GM10847 (cell line): ENCODE data around the gene GPR146.

Experiments used
- POLR2A ChIP-seq: IDR thresholded peaks from 2 replicates; pipeline ENCODE4 v1.6.1; 2011; ENCODE audit not compliant: insufficient read length; ENCODE audit errors: extremely low read depth

Gene GPR146

GRCh38 chr7:1087465-1087814, 43.1 kb downstream of the GPR146 start:
- no peak for TF ChIP-seq POLR2A

- no peak for TF ChIP-seq POLR2A
Observed at GRCh38 chr7:1087952-1088920, 43.9 kb downstream of the GPR146 start, which contains the start of gene GPER1. GPER1 (plus strand) TSS chr7:1088113; CDS start chr7:1091729, 3,616 bp downstream.

GRCh38 chr7:1090236-1090635, 45.9 kb downstream of the GPR146 start:
- no peak for TF ChIP-seq POLR2A

GRCh38 chr7:1090686-1091643, 46.6 kb downstream of the GPR146 start:
- TF ChIP-seq POLR2A: no peak

DNA sequence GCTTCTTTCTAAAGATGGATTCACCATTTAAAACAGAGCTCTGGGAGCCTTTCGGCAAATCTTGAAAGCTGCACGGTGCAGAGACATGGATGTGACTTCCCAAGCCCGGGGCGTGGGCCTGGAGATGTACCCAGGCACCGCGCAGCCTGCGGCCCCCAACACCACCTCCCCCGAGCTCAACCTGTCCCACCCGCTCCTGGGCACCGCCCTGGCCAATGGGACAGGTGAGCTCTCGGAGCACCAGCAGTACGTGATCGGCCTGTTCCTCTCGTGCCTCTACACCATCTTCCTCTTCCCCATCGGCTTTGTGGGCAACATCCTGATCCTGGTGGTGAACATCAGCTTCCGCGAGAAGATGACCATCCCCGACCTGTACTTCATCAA, 47.3 kb downstream of the GPR146 start:
- TF ChIP-seq POLR2A: no peak

DNA sequence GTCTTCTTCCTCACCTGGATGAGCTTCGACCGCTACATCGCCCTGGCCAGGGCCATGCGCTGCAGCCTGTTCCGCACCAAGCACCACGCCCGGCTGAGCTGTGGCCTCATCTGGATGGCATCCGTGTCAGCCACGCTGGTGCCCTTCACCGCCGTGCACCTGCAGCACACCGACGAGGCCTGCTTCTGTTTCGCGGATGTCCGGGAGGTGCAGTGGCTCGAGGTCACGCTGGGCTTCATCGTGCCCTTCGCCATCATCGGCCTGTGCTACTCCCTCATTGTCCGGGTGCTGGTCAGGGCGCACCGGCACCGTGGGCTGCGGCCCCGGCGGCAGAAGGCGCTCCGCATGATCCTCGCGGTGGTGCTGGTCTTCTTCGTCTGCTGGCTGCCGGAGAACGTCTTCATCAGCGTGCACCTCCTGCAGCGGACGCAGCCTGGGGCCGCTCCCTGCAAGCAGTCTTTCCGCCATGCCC, 47.9 kb downstream of the GPR146 start:
- TF ChIP-seq POLR2A: no peak

DNA sequence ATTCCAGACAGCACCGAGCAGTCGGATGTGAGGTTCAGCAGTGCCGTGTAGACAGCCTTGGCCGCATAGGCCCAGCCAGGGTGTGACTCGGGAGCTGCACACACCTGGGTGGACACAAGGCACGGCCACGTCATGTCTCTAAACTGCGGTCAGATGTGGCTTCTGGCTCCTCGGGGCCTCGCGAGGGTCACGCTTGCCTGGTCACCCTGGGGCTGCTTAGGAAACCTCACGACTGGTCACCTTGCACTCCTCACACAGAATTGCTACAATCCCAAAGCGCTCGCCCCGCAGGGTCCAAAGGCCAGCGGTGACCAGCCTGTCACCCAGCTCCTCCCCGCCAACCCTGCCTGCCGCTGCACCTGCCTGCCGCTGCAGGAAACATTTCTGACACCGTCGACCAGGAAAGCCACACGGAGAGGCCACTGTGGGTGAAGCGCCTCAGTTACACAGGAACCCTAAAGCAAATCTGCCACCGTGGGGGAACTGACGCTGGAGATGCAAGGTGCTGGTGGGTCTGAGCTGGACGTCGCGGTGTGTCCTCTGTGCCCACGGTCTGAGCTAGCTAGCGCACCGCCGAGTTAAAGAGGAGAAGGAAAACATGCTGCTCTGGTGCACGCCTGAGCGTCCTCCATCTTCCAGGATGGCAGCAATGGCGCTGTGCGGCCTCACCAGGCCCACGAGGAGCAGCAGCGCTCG, 48.6 kb downstream of the GPR146 start:
- TF ChIP-seq POLR2A: no peak

DNA sequence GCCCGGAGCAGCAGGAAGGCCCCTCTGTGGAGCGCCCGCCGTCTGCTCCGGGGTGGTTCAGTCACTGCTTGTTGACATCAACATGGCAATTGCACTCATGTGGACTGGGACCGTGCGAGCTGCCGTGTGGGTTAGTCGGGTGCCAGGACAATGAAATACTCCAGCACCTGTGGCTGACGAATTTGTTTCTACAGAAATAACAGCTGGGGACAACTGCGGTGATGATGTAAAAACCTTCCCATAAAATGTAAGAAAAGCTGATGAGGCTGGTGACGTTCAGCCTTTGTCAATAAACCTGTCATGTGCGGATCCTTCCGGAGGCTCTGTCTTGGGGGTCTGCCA, 49.1 kb downstream of the GPR146 start:
- no peak for TF ChIP-seq POLR2A

DNA sequence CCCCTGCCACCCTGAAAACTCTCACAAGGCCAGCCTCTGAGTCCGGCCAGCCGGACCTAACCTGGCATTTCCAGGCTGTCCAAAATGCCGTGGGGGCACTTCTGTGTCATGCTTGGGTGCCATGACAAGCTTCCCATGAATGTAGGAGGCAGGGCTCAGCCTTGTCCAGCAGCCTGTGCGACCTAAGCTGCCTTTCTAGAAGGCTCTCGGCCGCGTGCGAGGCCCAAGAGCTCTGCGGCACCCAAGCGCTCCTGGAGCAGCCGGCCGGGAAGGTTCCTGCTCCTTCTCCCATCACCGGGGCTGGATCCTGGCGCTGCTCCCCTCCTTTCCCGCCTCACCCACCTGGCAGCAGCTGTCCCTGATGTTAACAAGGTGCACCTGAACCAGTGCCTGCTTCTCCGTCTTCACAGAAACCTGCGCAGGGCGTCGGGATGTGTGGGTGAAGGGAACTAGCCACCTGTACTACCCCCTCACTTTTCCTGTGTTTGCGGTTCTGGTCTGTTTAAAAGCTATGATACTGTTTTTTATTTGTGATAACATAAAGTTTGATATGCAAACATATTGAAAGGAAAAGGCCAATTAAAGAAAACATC, 49.7 kb downstream of the GPR146 start:
- no peak for TF ChIP-seq POLR2A

- no peak for TF ChIP-seq POLR2A
Observed at GRCh38 chr7:1094870-1095269, 50.5 kb downstream of the GPR146 start.

- no peak for TF ChIP-seq POLR2A
Observed at GRCh38 chr7:1095621-1096155, 51.3 kb downstream of the GPR146 start.

- TF ChIP-seq POLR2A: no peak
Observed at GRCh38 chr7:1096156-1097119, 52.1 kb downstream of the GPR146 start.

DNA sequence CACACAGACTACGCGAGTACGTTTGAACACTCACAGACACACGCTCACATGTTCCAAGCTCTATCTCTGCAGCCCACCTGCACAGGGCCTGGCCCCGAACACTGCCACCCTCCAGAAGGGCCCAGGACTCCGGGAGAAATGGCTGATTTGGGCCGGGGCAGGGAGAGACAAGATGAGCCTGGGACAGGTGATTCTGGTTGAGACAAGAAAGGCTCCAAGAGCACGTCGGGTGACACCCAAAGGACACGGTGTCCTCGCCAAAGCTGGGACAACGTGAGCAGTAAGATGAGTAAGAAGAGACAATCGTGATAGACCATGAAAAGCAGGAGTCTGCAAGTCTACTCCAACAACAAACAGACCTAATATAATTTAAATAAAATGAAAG, 52.8 kb downstream of the GPR146 start:
- no peak for TF ChIP-seq POLR2A
